ENCODE data around the gene NACC2.

GRCh38 chr9:136088481-136088938, 6.6 kb downstream of the NACC2 start:
- TF ChIP-seq, protein P1, sequence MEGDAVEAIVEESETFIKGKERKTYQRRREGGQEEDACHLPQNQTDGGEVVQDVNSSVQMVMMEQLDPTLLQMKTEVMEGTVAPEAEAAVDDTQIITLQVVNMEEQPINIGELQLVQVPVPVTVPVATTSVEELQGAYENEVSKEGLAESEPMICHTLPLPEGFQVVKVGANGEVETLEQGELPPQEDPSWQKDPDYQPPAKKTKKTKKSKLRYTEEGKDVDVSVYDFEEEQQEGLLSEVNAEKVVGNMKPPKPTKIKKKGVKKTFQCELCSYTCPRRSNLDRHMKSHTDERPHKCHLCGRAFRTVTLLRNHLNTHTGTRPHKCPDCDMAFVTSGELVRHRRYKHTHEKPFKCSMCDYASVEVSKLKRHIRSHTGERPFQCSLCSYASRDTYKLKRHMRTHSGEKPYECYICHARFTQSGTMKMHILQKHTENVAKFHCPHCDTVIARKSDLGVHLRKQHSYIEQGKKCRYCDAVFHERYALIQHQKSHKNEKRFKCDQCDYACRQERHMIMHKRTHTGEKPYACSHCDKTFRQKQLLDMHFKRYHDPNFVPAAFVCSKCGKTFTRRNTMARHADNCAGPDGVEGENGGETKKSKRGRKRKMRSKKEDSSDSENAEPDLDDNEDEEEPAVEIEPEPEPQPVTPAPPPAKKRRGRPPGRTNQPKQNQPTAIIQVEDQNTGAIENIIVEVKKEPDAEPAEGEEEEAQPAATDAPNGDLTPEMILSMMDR (IDR thresholded peaks at IDR 0.05): no peak
- TF ChIP-seq POLR2A (IDR thresholded peaks at IDR 0.05): no peak
